ENCODE data around the gene ISG20.

Gene ISG20

DNA sequence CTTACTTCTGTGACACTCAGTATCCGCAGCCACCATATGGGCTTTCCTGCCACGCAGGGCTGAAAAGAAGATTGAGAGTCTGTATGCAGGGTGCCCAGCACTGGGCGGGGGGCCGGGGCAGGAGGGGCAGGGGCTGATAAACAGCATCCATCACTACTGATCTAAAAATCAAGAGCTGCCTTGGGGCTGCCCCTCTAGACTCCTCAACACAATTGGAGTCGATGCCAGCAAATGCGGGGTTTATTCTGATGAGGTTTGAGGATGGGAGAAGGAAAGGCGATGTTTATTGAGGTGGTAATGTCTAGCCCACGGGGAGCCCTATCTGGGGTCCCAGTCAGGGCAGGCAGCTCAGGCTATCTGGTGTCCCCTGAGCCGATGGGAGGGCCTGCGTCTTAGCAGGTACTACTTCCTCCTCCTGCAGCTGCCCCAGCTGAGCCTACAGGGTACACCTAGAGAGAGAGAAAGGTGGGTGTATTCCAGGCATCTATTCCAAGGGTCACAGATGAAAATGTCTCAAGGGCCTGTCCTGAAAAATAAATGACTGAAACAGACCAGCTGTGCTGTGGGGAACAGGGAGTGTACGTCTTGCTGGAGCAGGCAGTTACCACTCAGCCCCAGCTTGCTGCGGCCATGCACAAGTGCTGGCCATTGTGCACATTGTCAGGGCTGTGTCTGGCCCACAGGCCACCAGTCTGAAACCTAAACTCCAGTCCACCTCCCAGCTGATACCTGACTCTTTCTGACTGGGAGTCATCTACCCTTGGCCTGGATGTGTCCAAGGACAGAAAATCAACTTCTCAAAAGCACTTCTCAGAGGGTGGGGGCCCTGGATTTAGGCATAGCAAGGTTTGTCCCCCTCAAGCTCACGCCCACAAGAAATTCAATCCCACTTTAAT is 19.5 kb downstream of the ISG20 start:
- no peak overlapping the region for H3K4me3 ChIP-seq (ENCODE audit: low read length)
- TF ChIP-seq ZNF274 (IDR thresholded peaks at IDR 0.05; ENCODE audit: low read depth, low read length): no peak

DNA sequence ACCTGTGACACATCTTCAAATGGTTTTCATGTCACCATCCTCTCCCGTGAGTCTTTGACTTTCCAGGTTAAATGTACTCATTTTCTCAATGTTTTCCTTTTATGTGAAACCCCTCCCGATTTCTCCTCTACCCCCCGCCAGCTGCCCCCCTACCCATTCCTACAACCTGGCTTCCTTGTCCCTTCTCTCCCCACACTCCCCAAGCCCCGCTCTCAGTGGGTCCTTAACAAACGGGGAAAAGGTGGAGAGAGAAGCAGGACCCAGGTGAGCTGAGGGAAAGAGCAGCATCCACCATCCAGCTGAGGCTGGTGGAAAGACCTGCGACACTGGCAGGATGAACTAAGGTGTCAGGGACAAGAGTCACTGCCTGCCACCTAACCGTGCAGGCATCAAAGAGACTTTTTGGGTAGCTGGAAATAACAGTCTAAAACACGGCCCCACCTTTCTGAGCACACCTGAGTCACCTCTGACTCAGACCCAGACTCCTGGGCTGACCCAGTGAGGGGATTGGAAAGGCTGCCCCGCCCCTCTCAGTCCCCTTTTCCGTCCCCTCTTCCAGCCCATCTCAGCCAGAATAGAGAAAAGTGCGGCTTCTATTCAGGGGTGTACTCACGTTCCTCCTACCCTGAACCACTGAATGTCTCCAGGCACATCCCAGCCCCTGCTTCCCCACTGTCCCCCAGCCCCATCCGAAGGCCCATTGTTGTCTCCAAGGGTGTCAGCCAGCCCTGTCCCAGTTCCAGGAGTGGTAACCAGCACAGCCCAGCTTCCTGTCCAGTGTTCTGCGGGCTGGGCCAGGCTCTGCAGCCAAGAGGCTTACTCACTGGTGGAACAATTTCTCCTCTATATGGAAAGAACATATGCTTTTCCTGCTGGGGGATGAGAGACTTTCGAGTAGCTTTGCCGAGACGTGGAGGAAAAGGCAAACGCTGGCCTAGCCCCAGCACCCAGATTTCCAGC is 20.4 kb downstream of the ISG20 start:
- no peak overlapping the region for H3K4me3 ChIP-seq (ENCODE audit: low read length)
- no peak for TF ChIP-seq ZNF274 (IDR thresholded peaks at IDR 0.05; ENCODE audit: low read depth, low read length)

DNA sequence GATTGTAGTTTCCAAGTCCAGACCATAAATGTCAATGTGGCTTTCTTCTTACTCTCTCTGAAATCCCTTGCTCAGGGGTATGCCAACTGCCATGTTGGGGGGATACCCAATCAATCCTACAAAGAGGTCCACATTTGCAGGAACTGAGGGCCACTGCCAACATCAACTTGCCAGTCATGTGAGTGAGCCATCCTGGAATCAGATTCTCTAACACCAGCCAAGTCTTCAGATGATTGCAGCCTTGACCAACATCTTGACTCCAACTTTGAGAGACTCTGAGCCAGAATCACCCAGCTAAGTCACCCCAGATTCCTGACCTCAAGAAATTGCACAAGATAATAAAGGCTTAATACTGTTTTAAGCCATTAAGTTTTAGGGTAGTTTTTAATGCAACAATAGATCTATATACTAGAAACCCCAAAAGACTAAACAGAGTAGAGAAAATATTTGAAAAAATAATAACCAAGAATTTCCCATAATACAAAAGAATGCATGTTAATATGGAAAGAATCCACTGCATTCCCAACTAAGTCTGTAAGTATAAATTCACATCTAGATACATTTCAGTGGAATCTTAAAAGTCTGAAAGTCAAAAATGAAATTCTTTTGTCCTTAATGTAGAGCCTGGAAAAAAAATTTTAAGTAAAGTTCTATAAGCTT is 22.4 kb downstream of the ISG20 start:
- no peak for TF ChIP-seq ZNF274 (IDR thresholded peaks at IDR 0.05; ENCODE audit: low read depth, low read length)
- H3K4me3 ChIP-seq (ENCODE audit: low read length): no peak overlapping the region

DNA sequence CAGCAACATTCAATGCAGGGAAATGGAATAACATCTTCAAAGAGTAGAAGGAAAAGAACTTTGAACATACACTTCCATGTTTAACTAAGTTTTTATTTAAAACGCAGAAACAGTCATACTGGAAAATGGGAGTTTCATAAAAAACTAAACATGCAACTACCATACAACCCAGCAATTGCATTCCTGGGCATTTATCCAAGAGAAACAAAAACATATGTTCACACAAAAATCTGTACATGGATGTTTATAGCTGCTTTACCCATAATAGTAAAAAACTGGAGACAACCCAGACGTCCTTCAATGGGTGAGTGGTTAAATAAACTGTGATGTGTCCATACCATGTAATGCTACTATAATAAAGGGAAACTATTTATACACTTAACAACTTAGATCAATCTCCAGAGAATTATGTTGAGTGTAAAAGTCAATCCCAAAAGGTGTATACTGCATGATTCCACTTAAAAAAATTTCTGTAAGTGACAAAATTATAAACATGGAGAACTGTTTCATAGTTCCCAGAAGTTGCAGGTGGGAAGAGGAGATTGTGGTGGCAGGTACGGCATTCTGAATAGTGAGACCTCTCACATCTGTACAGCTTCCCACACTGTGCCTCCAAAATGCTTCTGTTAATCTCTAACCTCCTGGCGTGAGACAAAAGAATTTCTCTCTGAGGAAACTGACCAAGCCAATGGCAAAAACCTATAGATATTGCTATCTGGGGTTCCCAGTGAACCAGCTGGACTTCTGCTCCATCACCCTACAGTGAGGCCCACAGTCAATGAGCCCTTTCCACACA is 23.1 kb downstream of the ISG20 start:
- H3K4me3 ChIP-seq (ENCODE audit: low read length): no peak overlapping the region
- no peak for TF ChIP-seq ZNF274 (IDR thresholded peaks at IDR 0.05; ENCODE audit: low read depth, low read length)

DNA sequence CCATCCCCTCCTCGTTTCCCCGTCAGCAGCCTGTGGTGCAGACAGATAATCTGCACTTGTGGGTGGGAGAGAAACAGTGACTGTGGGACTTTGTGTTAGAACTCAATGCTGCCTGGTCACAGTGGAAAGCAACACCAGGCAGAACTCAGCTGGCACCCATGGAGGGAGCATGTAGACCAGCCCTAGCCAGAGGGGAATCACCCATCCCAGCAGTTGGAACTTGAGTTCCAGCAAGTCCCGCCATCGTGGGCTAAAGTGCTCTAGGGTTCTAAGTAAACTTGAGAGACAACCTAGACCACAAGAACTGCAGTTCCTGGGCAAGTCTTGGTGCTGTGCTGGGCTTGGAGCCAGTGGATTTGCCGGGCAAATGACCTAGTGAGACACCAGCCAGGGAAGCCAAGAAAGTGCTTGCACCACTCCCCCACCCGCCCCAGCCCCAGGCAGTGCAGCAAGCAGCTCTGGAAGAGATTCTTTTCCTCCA is 24.4 kb downstream of the ISG20 start:
- TF ChIP-seq ZNF274 (IDR thresholded peaks at IDR 0.05; ENCODE audit: low read depth, low read length): no peak
- H3K4me3 ChIP-seq (ENCODE audit: low read length): no peak overlapping the region

DNA sequence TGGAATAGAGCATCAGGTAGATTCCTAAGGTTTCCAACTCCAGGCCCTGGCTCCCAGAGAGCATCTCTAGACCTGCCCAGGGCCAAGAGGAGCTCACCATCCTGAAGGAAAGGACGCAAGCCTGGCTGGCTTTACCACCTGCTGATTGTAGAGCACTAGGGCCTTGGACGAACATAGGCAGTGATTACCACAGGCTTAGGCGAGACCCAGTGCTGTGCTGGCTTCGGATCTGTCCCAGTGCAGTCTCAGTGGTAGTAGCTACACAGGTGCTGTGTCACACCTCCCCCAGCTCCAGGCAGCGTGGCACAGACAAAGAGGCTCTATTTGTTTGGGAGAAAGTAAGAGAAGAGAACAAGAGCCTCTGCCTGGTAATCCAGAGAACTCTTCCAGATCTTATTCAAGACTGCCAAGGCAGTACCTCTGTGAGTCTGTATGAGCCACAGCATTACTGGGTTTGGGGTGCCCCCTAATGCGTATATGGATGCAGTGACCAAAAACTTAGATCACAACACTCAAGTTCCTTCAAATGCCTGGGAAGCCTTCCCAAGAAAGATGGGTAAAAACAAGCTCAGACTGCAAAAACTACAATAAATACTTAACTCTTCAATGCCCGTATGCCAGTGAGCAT is 25.4 kb downstream of the ISG20 start:
- H3K4me3 ChIP-seq (ENCODE audit: low read length): no peak overlapping the region
- no peak for TF ChIP-seq ZNF274 (IDR thresholded peaks at IDR 0.05; ENCODE audit: low read depth, low read length)

DNA sequence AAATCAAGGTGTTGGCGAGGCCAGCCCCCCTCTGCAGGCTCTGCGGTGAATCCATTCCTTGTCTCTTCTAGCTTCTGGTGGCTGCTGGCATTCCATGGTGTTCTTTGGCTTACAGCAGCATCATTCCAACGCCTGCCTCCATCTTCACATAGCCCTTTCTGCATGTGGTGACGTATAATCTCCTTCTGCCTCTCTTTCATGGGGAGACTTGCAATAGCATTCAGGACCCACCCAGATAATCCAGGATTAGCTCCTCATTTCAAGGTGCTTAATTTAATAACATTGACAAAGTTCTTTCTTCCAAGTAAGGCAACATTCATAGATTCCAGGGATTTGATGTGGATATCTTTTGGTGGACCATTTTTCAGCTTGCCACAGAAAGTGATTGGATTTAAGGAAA is 35.8 kb downstream of the ISG20 start:
- no peak overlapping the region for H3K4me3 ChIP-seq (ENCODE audit: low read length)
- TF ChIP-seq ZNF274 (IDR thresholded peaks at IDR 0.05; ENCODE audit: low read depth, low read length): no peak

DNA sequence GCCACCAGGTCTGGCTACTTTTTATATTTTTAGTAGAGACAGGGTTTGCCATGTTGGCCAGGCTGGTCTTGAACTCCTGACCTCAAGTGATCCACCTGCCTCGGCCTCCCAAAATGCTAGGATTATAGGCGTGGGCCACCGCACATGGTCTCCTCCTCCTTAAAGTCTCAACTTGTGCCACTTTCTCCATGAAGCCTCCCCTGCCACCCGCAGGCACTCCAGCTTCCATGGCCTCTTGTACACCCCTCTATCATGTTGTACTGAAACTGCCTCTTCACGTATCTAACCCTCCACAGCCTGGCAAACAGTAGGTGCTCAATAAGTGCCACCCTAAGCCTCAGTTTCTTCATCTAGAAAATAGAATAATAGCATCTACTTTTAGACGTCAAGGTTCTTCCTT is 39.9 kb downstream of the ISG20 start:
- no peak overlapping the region for H3K4me3 ChIP-seq (ENCODE audit: low read length)
- no peak for TF ChIP-seq ZNF274 (IDR thresholded peaks at IDR 0.05; ENCODE audit: low read depth, low read length)

DNA sequence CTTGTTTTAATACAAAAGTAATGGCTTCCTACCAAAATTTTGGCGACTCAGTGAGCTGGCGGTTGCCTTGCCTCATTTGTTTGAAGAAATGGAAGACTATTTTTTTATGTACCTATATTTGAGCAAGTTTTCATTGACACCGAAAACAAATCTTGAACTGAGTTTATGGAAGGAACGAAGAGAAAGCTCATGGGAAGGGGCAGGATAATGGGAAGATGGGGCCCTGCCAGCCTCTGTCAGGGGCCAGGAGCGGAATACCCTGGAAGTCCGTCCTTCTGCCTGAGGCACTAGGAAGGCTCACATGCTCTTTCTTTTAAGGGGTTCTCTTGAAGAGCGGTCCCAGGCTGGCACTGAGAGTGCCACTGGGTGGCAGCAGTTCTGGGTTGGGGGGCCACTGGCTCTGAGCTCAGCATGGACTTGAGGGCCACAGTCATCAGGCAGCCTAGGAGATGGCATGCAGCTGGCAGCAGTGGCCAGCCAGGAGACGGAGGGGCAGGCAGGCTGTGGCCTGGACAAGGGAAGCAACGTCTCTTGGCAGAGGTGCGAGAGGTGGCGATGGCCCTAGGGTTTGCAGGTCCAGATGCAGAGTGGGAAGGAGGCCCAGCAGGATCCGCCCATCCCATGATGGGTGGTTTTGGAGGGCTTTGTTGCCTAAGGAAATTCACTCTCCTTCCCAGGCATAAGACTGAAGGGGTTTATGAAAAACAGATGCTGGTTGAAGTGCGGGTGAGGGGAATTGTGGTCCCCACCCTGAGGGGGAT is 41.6 kb downstream of the ISG20 start:
- no peak for TF ChIP-seq ZNF274 (IDR thresholded peaks at IDR 0.05; ENCODE audit: low read depth, low read length)
- H3K4me3 ChIP-seq (ENCODE audit: low read length): no peak overlapping the region

DNA sequence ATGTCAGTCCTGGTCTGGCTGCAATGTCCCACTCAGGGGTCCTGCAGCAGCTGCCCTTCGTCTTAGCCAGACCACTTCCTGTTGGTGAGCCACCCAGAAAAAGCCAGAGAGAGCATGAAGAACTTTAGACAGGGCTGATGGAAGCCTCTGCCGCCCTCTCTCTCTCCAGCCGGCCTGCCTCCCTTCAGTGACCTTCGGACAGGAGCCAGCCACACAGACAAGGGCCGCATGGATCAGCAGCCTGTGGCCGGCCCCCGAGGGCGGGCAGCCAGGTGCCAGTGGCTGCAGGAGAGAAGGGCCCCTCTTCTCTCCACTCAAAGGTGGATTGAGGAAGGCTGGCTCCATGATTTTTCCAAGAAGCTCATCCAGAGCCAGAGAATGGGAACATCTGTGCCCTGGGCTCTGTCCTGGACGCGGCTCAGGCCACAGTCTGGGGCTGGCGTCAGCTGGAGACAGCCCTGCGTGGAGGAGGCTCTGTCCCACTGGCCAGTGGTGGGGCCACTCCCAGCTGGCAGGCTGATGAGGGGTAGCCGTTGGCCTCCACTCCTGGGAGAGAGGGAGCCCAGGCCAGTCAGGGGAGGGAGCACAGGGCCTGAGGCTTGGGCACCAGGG is 42.9 kb downstream of the ISG20 start:
- no peak overlapping the region for H3K4me3 ChIP-seq (ENCODE audit: low read length)
- no peak for TF ChIP-seq ZNF274 (IDR thresholded peaks at IDR 0.05; ENCODE audit: low read depth, low read length)

DNA sequence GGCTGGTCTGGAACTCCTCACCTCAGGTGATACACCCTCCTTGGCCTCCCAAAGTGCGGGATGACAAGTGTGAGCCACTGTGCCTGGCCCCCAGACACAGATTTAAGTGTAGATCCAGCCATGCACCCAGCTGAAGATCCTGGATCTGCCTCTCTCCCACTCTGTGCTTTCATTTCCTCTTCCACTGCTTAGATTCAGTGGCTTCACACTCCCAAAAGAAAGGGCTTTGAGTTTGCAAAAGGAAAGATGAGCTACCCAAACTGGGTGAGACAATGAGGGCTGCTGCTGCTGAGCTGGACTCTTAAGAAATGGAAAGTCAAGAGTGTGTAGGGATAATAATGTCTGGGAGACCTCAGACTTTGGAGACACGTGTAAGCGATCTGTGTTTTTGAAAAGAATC is 45.5 kb downstream of the ISG20 start:
- TF ChIP-seq ZNF274 (IDR thresholded peaks at IDR 0.05; ENCODE audit: low read depth, low read length): no peak

DNA sequence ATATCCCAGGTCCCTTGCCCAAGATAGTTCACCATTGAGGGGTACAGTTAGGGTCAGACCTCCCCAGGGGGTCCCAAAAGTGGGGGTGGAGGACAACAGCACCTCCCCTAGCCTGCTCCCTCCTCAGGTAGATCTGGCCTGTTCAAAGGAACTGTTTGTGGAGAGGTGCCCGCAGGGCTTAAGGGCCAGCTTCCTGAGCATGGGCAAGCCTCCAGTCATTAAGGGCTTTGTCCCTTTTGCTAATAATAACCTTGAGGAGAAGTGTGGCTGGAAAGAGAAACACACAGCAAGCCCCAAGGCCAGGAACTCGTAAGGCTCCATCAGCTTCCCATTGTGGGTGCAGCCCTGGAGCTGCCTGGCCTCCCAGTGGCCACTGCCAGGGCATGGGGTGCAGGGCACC is 47.4 kb downstream of the ISG20 start:
- no peak overlapping the region for H3K4me3 ChIP-seq (ENCODE audit: low read length)
- TF ChIP-seq ZNF274 (IDR thresholded peaks at IDR 0.05; ENCODE audit: low read depth, low read length): no peak

More for the DNA sequence above, 45.5 kb downstream of the ISG20 start:
- H3K4me3 ChIP-seq (ENCODE audit: low read length): no peak overlapping the region

Data from GM08714 (cell line).